Muscle of arm (tissue), 12 donors: ENCODE measurements around the gene ZNF608. TPM values are rescaled to one million over a fixed set of nuclear protein-coding genes. Genes with fewer than 3 reads are reported as not detected.

ENCODE experiments used
- DNase-seq: peaks from one replicate; pipeline ENCODE4 v3.0.0-alpha.2; 2013
- polyA plus RNA-seq, 12 donors: library from polyadenylated mRNA; unstranded; fragments of 120-200 nt; gene quantifications; one replicate each; pipeline ENCODE4 v1.2.1, GENCODE V29; 2013; ENCODE audit not compliant: insufficient read length in 12 of 12

The ZNF608 gene
- polyA plus RNA-seq, 12 donors: 20.1 to 43.3 (median 32.1) TPM; not detected in 1

- no peak for DNase-seq
Measured at GRCh38 chr5:124719113-124719967, 27.1 kb downstream of the ZNF608 start.

GRCh38 chr5:124718380-124718789, 28.1 kb downstream of the ZNF608 start:
- DNase-seq: peak; percentile 61

GRCh38 chr5:124716169-124716568, 30.3 kb downstream of the ZNF608 start:
- DNase-seq: no peak

GRCh38 chr5:124714910-124715309, 31.5 kb downstream of the ZNF608 start:
- DNase-seq: no peak

GRCh38 chr5:124713595-124713994, 32.8 kb downstream of the ZNF608 start:
- no peak for DNase-seq

- DNase-seq: no peak
Measured at GRCh38 chr5:124712731-124713305, 33.6 kb downstream of the ZNF608 start.

GRCh38 chr5:124708086-124708485, 38.4 kb downstream of the ZNF608 start:
- no peak for DNase-seq

- DNase-seq: peak; percentile 45
Measured at GRCh38 chr5:124707520-124707919, 38.9 kb downstream of the ZNF608 start.

- DNase-seq: peak; percentile 91
Measured at GRCh38 chr5:124706729-124707361, 39.6 kb downstream of the ZNF608 start.

- DNase-seq: no peak
Measured at GRCh38 chr5:124706051-124706450, 40.4 kb downstream of the ZNF608 start.

- DNase-seq: no peak
Measured at GRCh38 chr5:124705577-124705976, 40.9 kb downstream of the ZNF608 start.

- no peak for DNase-seq
Measured at GRCh38 chr5:124704594-124705284, 41.7 kb downstream of the ZNF608 start.

GRCh38 chr5:124703995-124704394, 42.4 kb downstream of the ZNF608 start:
- DNase-seq: no peak

GRCh38 chr5:124702525-124702924, 43.9 kb downstream of the ZNF608 start:
- peak; percentile 14 for DNase-seq

- DNase-seq: no peak
Measured at GRCh38 chr5:124701873-124702425, 44.5 kb downstream of the ZNF608 start.

GRCh38 chr5:124701016-124701415, 45.4 kb downstream of the ZNF608 start:
- no peak for DNase-seq

- no peak for DNase-seq
Measured at GRCh38 chr5:124700333-124700732, 46.1 kb downstream of the ZNF608 start.

- no peak for DNase-seq
Measured at GRCh38 chr5:124698770-124699169, 47.7 kb downstream of the ZNF608 start.

GRCh38 chr5:124697933-124698591, 48.4 kb downstream of the ZNF608 start:
- DNase-seq: peak; percentile 52

- no peak for DNase-seq
Measured at GRCh38 chr5:124697501-124697900, 48.9 kb downstream of the ZNF608 start.

GRCh38 chr5:124696898-124697297, 49.5 kb downstream of the ZNF608 start:
- DNase-seq: no peak
